GM12878 (cell line): ENCODE measurements around the gene DMXL2. TPM values are rescaled to one million over a fixed set of nuclear protein-coding genes. Genes with fewer than 3 reads are reported as not detected.

Experiments used
- BMI1 ChIP-seq: fragments of 450-650 bp; IDR thresholded peaks from 2 replicates; pipeline ENCODE4 v1.6.1; 2016; ENCODE audit warnings: mild to moderate bottlenecking, moderate library complexity, borderline replicate concordance
- HDGF ChIP-seq: fragments of 450-650 bp; IDR thresholded peaks from 2 replicates; pipeline ENCODE4 v1.6.1; 2016; ENCODE audit warnings: antibody characterized with exemption
- JUNB ChIP-seq: IDR thresholded peaks from 2 replicates; pipeline ENCODE4 v1.6.1; 2016; ENCODE audit warnings: antibody characterized with exemption, mild to moderate bottlenecking
- MTA3 ChIP-seq: IDR thresholded peaks from 2 replicates; pipeline ENCODE4 v1.6.1; 2012; ENCODE audit warnings: low read length, inconsistent platforms, borderline replicate concordance
- NFIC ChIP-seq: IDR thresholded peaks from 2 replicates; pipeline ENCODE4 v1.6.1; 2012; ENCODE audit warnings: low read depth, mild to moderate bottlenecking, inconsistent platforms, low read length, moderate library complexity
- POLR2A ChIP-seq: IDR thresholded peaks from 2 replicates; pipeline ENCODE4 v1.6.1; 2011; ENCODE audit warnings: low read depth, mild to moderate bottlenecking, low read length
- RCOR1 ChIP-seq: conservative IDR thresholded peaks from 2 replicates; pipeline ENCODE4 v1.6.1; 2012; ENCODE audit warnings: low read depth, low read length, improper control_type of control experiment
- SIX5 ChIP-seq: IDR thresholded peaks from 2 replicates; pipeline ENCODE4 v1.6.1; 2011; ENCODE audit warnings: mild to moderate bottlenecking, low read depth, low read length, moderate library complexity; ENCODE audit not compliant: severe bottlenecking
- TCF3 ChIP-seq: IDR thresholded peaks from 2 replicates; pipeline ENCODE4 v1.6.1; 2012; ENCODE audit warnings: low read depth, mild to moderate bottlenecking, low read length, borderline replicate concordance; ENCODE audit not compliant: insufficient read depth
- ZNF622 ChIP-seq: fragments of 450-650 bp; IDR thresholded peaks from 2 replicates; pipeline ENCODE4 v1.6.1; 2017; ENCODE audit warnings: mild to moderate bottlenecking, inconsistent platforms
- polyA plus RNA-seq, 11 experiments: library from polyadenylated mRNA; depleted of rRNA in 4 of 11; unstranded in 6 of 11; stranded (reverse) in 5 of 11; fragments of >200 nt; fragmentation: Nextera tagmentation in 4 of 11; fragmentation: Illumina TruSeq in 1 of 11; extraction: Ambion mirVana in 4 of 11; extraction: Trizol in 1 of 11; gene quantifications; 1 replicate in 1 of 11; 2 replicates in 10 of 11; pipeline versions ENCODE4 v1.2.1 to v1.2.3, GENCODE V29; 2011 to 2016; ENCODE audit warnings: inconsistent platforms in 2 of 11, missing spikeins in 2 of 11, low read depth in 1 of 11
- total RNA-seq, 4 experiments: library from RNA; depleted of rRNA in 3 of 4; stranded (reverse); fragments of >200 nt in 3 of 4; fragmentation: Illumina TruSeq in 1 of 4; extraction: Trizol in 1 of 4; gene quantifications; 2 replicates each; pipeline versions ENCODE4 v1.2.1 to v1.2.3, GENCODE V29; 2013 to 2021
- TF ChIP-seq, protein P1 (sequence below): IDR thresholded peaks from 2 replicates; pipeline ENCODE4 v1.6.1; 2011; ENCODE audit warnings: mild to moderate bottlenecking, low read depth, low read length, moderate library complexity; ENCODE audit not compliant: insufficient replicate concordance
- TF ChIP-seq, protein P2 (sequence below): fragments of 450-650 bp; IDR thresholded peaks from 2 replicates; pipeline ENCODE4 v1.6.1; 2016; ENCODE audit warnings: mild to moderate bottlenecking
- TF ChIP-seq, protein P3 (sequence below), 3 experiments: IDR thresholded peaks in 2 of 3; conservative IDR thresholded peaks in 1 of 3; 2 replicates each; pipeline ENCODE4 v1.5.1; 2011; ENCODE audit warnings: low read depth in 3 of 3, low read length in 3 of 3, mild to moderate bottlenecking in 3 of 3, control low read depth in 2 of 3, moderate library complexity in 2 of 3, inconsistent platforms in 1 of 3, mixed read lengths in 1 of 3; ENCODE audit not compliant: control insufficient read depth in 2 of 3, insufficient read depth in 1 of 3; ENCODE audit errors: extremely low read depth in 1 of 3
- TF ChIP-seq, protein P4 (sequence below): fragments of 450-650 bp; IDR thresholded peaks from 2 replicates; pipeline ENCODE4 v1.6.1; 2016; ENCODE audit warnings: mild to moderate bottlenecking, moderate library complexity, borderline replicate concordance
- TF ChIP-seq, protein P5 (sequence below): fragments of 450-650 bp; IDR thresholded peaks from 2 replicates; pipeline ENCODE4 v1.6.1; 2017; ENCODE audit warnings: mild to moderate bottlenecking, moderate library complexity
- TF ChIP-seq, protein P6 (sequence below): IDR thresholded peaks from 2 replicates; pipeline ENCODE4 v1.6.1; 2012; ENCODE audit warnings: low read depth, low read length, improper control_type of control experiment

DMXL2 gene
- total and polyA plus RNA-seq, 10 of the 15 experiments (the other 5 are each of a cell fraction or from before 2014, with no cell fraction given), result 8.5 to 32.1 (median 22.0) TPM

DNA sequence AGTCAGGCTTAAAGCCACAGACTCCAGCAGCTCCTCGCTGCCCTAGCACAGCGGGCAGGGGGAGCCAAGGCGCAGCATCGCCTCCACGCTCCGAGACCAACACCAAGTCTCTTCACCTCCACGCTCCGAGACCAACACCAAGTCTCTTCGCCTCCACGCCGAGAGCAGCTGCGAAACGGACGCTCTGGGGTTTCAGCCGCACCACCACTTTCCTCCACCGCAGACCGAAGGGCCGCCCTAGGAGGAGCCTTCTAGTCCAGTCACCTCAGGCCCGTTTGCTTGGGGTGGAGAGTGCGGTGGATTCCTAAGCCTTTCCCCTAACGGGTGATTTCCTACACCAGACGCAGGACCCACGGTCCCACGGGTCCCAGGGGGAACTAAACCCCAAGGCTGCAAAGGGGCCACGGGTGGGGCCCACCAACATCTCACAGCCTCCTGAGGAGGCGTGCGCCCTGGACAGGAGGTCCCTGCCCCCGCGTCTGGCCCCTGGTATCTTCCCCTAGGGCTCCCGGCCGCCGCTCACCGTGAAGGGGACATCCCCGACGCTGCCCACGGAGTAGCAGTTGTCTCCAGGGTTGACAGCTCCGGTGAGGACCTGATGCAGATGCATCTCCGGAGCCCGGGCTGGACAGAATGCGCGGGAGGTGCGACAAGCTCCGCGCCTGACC lies 501 bp downstream of the DMXL2 start (continued):
- TF ChIP-seq, protein P1, sequence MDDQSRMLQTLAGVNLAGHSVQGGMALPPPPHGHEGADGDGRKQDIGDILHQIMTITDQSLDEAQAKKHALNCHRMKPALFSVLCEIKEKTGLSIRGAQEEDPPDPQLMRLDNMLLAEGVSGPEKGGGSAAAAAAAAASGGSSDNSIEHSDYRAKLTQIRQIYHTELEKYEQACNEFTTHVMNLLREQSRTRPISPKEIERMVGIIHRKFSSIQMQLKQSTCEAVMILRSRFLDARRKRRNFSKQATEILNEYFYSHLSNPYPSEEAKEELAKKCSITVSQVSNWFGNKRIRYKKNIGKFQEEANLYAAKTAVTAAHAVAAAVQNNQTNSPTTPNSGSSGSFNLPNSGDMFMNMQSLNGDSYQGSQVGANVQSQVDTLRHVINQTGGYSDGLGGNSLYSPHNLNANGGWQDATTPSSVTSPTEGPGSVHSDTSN, result peak; percentile 42
- TF ChIP-seq NFIC (peak; percentile 33; the same call in 1 of the 2 replicates), MTA3 (0 out of 2 replicates have a peak, but pooled peaks have one; percentile 45), ZNF622 (no peak), RCOR1 (no peak), TCF3 (peak; percentile 42; the same call in 1 of the 2 replicates), SIX5 (no peak), HDGF (no peak), JUNB (no peak; the same call in 1 of the 2 replicates), BMI1 (0 out of 2 replicates have a peak, but pooled peaks have one; percentile 43), POLR2A (no peak; the same call in 1 of the 2 replicates)
- TF ChIP-seq, protein P2, sequence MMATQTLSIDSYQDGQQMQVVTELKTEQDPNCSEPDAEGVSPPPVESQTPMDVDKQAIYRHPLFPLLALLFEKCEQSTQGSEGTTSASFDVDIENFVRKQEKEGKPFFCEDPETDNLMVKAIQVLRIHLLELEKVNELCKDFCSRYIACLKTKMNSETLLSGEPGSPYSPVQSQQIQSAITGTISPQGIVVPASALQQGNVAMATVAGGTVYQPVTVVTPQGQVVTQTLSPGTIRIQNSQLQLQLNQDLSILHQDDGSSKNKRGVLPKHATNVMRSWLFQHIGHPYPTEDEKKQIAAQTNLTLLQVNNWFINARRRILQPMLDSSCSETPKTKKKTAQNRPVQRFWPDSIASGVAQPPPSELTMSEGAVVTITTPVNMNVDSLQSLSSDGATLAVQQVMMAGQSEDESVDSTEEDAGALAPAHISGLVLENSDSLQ, result peak; percentile 52
- TF ChIP-seq, protein P3, sequence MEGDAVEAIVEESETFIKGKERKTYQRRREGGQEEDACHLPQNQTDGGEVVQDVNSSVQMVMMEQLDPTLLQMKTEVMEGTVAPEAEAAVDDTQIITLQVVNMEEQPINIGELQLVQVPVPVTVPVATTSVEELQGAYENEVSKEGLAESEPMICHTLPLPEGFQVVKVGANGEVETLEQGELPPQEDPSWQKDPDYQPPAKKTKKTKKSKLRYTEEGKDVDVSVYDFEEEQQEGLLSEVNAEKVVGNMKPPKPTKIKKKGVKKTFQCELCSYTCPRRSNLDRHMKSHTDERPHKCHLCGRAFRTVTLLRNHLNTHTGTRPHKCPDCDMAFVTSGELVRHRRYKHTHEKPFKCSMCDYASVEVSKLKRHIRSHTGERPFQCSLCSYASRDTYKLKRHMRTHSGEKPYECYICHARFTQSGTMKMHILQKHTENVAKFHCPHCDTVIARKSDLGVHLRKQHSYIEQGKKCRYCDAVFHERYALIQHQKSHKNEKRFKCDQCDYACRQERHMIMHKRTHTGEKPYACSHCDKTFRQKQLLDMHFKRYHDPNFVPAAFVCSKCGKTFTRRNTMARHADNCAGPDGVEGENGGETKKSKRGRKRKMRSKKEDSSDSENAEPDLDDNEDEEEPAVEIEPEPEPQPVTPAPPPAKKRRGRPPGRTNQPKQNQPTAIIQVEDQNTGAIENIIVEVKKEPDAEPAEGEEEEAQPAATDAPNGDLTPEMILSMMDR (IDR thresholded peaks at IDR 0.05 in 2 of 3, conservative IDR thresholded peaks at IDR 0.05 in 1 of 3; ENCODE audit: control insufficient read depth in 2 of 3, extremely low read depth in 1 of 3, insufficient read depth in 1 of 3, low read depth in 3 of 3, low read length in 3 of 3), result peak in 2 of 3 experiments; percentile 3 to 9; a peak in 1 of 6 replicates
- TF ChIP-seq, protein P4, sequence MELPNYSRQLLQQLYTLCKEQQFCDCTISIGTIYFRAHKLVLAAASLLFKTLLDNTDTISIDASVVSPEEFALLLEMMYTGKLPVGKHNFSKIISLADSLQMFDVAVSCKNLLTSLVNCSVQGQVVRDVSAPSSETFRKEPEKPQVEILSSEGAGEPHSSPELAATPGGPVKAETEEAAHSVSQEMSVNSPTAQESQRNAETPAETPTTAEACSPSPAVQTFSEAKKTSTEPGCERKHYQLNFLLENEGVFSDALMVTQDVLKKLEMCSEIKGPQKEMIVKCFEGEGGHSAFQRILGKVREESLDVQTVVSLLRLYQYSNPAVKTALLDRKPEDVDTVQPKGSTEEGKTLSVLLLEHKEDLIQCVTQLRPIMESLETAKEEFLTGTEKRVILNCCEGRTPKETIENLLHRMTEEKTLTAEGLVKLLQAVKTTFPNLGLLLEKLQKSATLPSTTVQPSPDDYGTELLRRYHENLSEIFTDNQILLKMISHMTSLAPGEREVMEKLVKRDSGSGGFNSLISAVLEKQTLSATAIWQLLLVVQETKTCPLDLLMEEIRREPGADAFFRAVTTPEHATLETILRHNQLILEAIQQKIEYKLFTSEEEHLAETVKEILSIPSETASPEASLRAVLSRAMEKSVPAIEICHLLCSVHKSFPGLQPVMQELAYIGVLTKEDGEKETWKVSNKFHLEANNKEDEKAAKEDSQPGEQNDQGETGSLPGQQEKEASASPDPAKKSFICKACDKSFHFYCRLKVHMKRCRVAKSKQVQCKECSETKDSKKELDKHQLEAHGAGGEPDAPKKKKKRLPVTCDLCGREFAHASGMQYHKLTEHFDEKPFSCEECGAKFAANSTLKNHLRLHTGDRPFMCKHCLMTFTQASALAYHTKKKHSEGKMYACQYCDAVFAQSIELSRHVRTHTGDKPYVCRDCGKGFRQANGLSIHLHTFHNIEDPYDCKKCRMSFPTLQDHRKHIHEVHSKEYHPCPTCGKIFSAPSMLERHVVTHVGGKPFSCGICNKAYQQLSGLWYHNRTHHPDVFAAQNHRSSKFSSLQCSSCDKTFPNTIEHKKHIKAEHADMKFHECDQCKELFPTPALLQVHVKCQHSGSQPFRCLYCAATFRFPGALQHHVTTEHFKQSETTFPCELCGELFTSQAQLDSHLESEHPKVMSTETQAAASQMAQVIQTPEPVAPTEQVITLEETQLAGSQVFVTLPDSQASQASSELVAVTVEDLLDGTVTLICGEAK, result no peak
- TF ChIP-seq, protein P5, sequence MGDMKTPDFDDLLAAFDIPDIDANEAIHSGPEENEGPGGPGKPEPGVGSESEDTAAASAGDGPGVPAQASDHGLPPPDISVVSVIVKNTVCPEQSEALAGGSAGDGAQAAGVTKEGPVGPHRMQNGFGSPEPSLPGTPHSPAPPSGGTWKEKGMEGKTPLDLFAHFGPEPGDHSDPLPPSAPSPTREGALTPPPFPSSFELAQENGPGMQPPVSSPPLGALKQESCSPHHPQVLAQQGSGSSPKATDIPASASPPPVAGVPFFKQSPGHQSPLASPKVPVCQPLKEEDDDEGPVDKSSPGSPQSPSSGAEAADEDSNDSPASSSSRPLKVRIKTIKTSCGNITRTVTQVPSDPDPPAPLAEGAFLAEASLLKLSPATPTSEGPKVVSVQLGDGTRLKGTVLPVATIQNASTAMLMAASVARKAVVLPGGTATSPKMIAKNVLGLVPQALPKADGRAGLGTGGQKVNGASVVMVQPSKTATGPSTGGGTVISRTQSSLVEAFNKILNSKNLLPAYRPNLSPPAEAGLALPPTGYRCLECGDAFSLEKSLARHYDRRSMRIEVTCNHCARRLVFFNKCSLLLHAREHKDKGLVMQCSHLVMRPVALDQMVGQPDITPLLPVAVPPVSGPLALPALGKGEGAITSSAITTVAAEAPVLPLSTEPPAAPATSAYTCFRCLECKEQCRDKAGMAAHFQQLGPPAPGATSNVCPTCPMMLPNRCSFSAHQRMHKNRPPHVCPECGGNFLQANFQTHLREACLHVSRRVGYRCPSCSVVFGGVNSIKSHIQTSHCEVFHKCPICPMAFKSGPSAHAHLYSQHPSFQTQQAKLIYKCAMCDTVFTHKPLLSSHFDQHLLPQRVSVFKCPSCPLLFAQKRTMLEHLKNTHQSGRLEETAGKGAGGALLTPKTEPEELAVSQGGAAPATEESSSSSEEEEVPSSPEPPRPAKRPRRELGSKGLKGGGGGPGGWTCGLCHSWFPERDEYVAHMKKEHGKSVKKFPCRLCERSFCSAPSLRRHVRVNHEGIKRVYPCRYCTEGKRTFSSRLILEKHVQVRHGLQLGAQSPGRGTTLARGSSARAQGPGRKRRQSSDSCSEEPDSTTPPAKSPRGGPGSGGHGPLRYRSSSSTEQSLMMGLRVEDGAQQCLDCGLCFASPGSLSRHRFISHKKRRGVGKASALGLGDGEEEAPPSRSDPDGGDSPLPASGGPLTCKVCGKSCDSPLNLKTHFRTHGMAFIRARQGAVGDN, result no peak
- TF ChIP-seq, protein P6, sequence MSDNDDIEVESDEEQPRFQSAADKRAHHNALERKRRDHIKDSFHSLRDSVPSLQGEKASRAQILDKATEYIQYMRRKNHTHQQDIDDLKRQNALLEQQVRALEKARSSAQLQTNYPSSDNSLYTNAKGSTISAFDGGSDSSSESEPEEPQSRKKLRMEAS, result no peak; the same call in 1 of the 2 replicates
